ENCODE data around the gene TRPM6. TPM values are rescaled to one million over a fixed set of nuclear protein-coding genes. Genes with fewer than 3 reads are reported as not detected.

Gene TRPM6
- total RNA-seq, 1 donor from 2014 or later: 1.7 TPM

GRCh38 chr9:74817816-74818215 lies 69.9 kb downstream of the TRPM6 start:
- TF ChIP-seq, protein P1, sequence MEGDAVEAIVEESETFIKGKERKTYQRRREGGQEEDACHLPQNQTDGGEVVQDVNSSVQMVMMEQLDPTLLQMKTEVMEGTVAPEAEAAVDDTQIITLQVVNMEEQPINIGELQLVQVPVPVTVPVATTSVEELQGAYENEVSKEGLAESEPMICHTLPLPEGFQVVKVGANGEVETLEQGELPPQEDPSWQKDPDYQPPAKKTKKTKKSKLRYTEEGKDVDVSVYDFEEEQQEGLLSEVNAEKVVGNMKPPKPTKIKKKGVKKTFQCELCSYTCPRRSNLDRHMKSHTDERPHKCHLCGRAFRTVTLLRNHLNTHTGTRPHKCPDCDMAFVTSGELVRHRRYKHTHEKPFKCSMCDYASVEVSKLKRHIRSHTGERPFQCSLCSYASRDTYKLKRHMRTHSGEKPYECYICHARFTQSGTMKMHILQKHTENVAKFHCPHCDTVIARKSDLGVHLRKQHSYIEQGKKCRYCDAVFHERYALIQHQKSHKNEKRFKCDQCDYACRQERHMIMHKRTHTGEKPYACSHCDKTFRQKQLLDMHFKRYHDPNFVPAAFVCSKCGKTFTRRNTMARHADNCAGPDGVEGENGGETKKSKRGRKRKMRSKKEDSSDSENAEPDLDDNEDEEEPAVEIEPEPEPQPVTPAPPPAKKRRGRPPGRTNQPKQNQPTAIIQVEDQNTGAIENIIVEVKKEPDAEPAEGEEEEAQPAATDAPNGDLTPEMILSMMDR (IDR thresholded peaks at IDR 0.05; ENCODE audit: partially characterized antibody, unreplicated experiment): no peak
- Mint-ChIP-seq H3K27ac (ENCODE audit: unreplicated experiment) (no peak overlapping the region), H3K4me3 (ENCODE audit: unreplicated experiment) (no peak overlapping the region), H3K36me3 (ENCODE audit: unreplicated experiment) (no peaks in the 10 kb centered on the region), H3K4me1 (ENCODE audit: low read depth, unreplicated experiment) (peaks cover 8% of the 10 kb centered on the region), H3K27me3 (ENCODE audit: unreplicated experiment) (peaks cover 2% of the 10 kb centered on the region), H3K9me3 (ENCODE audit: unreplicated experiment) (no peaks in the 10 kb centered on the region)
- no peak for DNase-seq

GRCh38 chr9:74817281-74817810 lies 70.4 kb downstream of the TRPM6 start:
- H3K27ac Mint-ChIP-seq (ENCODE audit: unreplicated experiment): no peak overlapping the region
- TF ChIP-seq, protein P1 (IDR thresholded peaks at IDR 0.05; ENCODE audit: partially characterized antibody, unreplicated experiment): no peak
- peaks cover 2% of the 10 kb centered on the region for H3K27me3 Mint-ChIP-seq (ENCODE audit: unreplicated experiment)
- peaks cover 8% of the 10 kb centered on the region for H3K4me1 Mint-ChIP-seq (ENCODE audit: low read depth, unreplicated experiment)
- no peaks in the 10 kb centered on the region for H3K36me3 Mint-ChIP-seq (ENCODE audit: unreplicated experiment)
- H3K4me3 Mint-ChIP-seq (ENCODE audit: unreplicated experiment): no peak overlapping the region
- no peak for DNase-seq
- no peaks in the 10 kb centered on the region for H3K9me3 Mint-ChIP-seq (ENCODE audit: unreplicated experiment)

DNA sequence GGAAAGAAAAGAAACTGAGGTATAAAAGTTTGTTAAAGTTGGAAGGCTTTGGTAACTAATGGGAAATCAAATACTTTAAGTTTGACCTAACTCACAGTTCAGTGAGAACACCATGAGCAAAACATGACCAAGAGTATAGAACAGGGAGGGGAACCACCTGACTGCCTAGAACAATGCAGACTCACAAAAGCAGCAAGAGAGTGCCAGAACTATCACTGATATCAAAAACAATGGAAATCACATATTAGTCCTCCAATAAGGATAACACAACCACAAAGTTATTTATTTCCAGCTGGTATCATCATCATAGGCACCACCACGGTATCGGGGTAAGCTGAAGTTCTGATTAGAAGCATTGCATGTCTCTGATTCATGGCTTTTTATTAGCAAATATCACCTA lies 77.5 kb downstream of the TRPM6 start:
- Mint-ChIP-seq H3K9me3 (ENCODE audit: unreplicated experiment) (peaks cover 2% of the 10 kb centered on the region), H3K27me3 (ENCODE audit: unreplicated experiment) (peaks cover 2% of the 10 kb centered on the region), H3K36me3 (ENCODE audit: unreplicated experiment) (no peaks in the 10 kb centered on the region), H3K4me1 (ENCODE audit: low read depth, unreplicated experiment) (peaks cover 4% of the 10 kb centered on the region), H3K27ac (ENCODE audit: unreplicated experiment) (no peak overlapping the region), H3K4me3 (ENCODE audit: unreplicated experiment) (no peak overlapping the region)
- no peak for DNase-seq
- TF ChIP-seq, protein P1 (IDR thresholded peaks at IDR 0.05; ENCODE audit: partially characterized antibody, unreplicated experiment): no peak

DNA sequence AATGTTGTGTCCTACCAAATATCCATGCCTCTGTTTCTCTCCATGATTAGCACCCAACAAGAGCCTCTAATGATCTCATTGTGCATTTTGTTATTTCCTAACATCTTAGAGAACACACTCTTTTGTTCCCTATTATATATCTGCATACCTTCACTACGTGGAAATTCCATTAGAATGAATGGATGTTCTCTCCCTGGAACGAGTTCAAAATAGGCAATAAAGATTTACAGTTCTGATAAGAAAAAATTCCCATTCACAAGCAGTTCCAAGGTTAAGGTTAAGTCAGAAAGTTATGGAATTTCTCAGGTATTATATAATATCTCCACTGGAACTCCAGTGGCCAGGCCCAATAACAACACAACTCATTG lies 83.7 kb downstream of the TRPM6 start:
- H3K27ac Mint-ChIP-seq (ENCODE audit: unreplicated experiment): no peak overlapping the region
- H3K36me3 Mint-ChIP-seq (ENCODE audit: unreplicated experiment): no peaks in the 10 kb centered on the region
- TF ChIP-seq, protein P1 (IDR thresholded peaks at IDR 0.05; ENCODE audit: partially characterized antibody, unreplicated experiment): no peak
- H3K27me3 Mint-ChIP-seq (ENCODE audit: unreplicated experiment): no peaks in the 10 kb centered on the region
- H3K9me3 Mint-ChIP-seq (ENCODE audit: unreplicated experiment): no peaks in the 10 kb centered on the region
- H3K4me1 Mint-ChIP-seq (ENCODE audit: low read depth, unreplicated experiment): peaks cover 12% of the 10 kb centered on the region
- no peak overlapping the region for H3K4me3 Mint-ChIP-seq (ENCODE audit: unreplicated experiment)
- no peak for DNase-seq

- TF ChIP-seq, protein P1 (IDR thresholded peaks at IDR 0.05; ENCODE audit: partially characterized antibody, unreplicated experiment): no peak
- peaks cover 12% of the 10 kb centered on the region for H3K4me1 Mint-ChIP-seq (ENCODE audit: low read depth, unreplicated experiment)
- no peaks in the 10 kb centered on the region for H3K9me3 Mint-ChIP-seq (ENCODE audit: unreplicated experiment)
- no peaks in the 10 kb centered on the region for H3K27me3 Mint-ChIP-seq (ENCODE audit: unreplicated experiment)
- no peak overlapping the region for H3K27ac Mint-ChIP-seq (ENCODE audit: unreplicated experiment)
- no peaks in the 10 kb centered on the region for H3K36me3 Mint-ChIP-seq (ENCODE audit: unreplicated experiment)
- no peak overlapping the region for H3K4me3 Mint-ChIP-seq (ENCODE audit: unreplicated experiment)
- no peak for DNase-seq
Observed at GRCh38 chr9:74803376-74804017, 84.2 kb downstream of the TRPM6 start.

Measured in glutamatergic neuron (in vitro differentiated cells).